Neural crest cell (in vitro differentiated cells): ENCODE measurements around the gene LTBP1. TPM values are rescaled to one million over a fixed set of nuclear protein-coding genes. Genes with fewer than 3 reads are reported as not detected.
A peak's percentile ranks its signal among the peaks of the same experiment; 100 is the strongest.

Experiments used
- DNase-seq: peaks from one replicate; pipeline ENCODE4 v3.0.0; 2021; ENCODE audit warnings: low read depth, mixed read lengths, low spot score
- H3K27ac Mint-ChIP-seq: one replicate; pipeline ENCODE4 v1.8.0; 2021; ENCODE audit warnings: mild to moderate bottlenecking, mixed read lengths; ENCODE audit not compliant: unreplicated experiment
- H3K27me3 Mint-ChIP-seq: 2 replicates; pipeline ENCODE4 v1.8.0; 2021; ENCODE audit warnings: low read depth, mild to moderate bottlenecking, mixed read lengths
- H3K36me3 Mint-ChIP-seq: 2 replicates; pipeline ENCODE4 v1.8.0; 2021; ENCODE audit warnings: low read depth, mild to moderate bottlenecking, mixed read lengths
- H3K4me1 Mint-ChIP-seq: 2 replicates; pipeline ENCODE4 v1.8.0; 2021; ENCODE audit warnings: mixed read lengths
- H3K4me3 Mint-ChIP-seq: one replicate; pipeline ENCODE4 v1.8.0; 2021; ENCODE audit warnings: mild to moderate bottlenecking, mixed read lengths
- H3K9me3 Mint-ChIP-seq: 2 replicates; pipeline ENCODE4 v1.8.0; 2021; ENCODE audit warnings: mixed read lengths
- total RNA-seq: library from RNA; stranded (reverse); gene quantifications from 2 replicates; pipeline ENCODE4 v1.2.1, GENCODE V29; 2021
- TF ChIP-seq, protein P1 (sequence below): fragments of 200-600 bp; sonication (generic); conservative IDR thresholded peaks from 2 replicates; pipeline ENCODE4 v1.5.0; 2021; ENCODE audit warnings: antibody characterized with exemption, mild to moderate bottlenecking

Gene LTBP1
- total RNA-seq, 1 donor from 2014 or later: 30.2 TPM

- no peaks in the 10 kb centered on the region for H3K36me3 Mint-ChIP-seq
- H3K9me3 Mint-ChIP-seq: no peaks in the 10 kb centered on the region
- no peak overlapping the region for H3K27ac Mint-ChIP-seq
- TF ChIP-seq, protein P1, sequence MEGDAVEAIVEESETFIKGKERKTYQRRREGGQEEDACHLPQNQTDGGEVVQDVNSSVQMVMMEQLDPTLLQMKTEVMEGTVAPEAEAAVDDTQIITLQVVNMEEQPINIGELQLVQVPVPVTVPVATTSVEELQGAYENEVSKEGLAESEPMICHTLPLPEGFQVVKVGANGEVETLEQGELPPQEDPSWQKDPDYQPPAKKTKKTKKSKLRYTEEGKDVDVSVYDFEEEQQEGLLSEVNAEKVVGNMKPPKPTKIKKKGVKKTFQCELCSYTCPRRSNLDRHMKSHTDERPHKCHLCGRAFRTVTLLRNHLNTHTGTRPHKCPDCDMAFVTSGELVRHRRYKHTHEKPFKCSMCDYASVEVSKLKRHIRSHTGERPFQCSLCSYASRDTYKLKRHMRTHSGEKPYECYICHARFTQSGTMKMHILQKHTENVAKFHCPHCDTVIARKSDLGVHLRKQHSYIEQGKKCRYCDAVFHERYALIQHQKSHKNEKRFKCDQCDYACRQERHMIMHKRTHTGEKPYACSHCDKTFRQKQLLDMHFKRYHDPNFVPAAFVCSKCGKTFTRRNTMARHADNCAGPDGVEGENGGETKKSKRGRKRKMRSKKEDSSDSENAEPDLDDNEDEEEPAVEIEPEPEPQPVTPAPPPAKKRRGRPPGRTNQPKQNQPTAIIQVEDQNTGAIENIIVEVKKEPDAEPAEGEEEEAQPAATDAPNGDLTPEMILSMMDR: no peak
- H3K4me3 Mint-ChIP-seq: no peak overlapping the region
- no peak for DNase-seq
- H3K27me3 Mint-ChIP-seq: no peaks in the 10 kb centered on the region
- peaks cover 7% of the 10 kb centered on the region for H3K4me1 Mint-ChIP-seq
Observed at GRCh38 chr2:33373986-33374385, 427.2 kb downstream of the LTBP1 start.

- no peaks in the 10 kb centered on the region for H3K36me3 Mint-ChIP-seq
- no peak for DNase-seq
- no peak overlapping the region for H3K4me3 Mint-ChIP-seq
- peaks cover 16% of the 10 kb centered on the region for H3K4me1 Mint-ChIP-seq
- no peaks in the 10 kb centered on the region for H3K9me3 Mint-ChIP-seq
- TF ChIP-seq, protein P1: no peak
- no peaks in the 10 kb centered on the region for H3K27me3 Mint-ChIP-seq
- no peak overlapping the region for H3K27ac Mint-ChIP-seq
Observed at GRCh38 chr2:33375054-33375453, 428.3 kb downstream of the LTBP1 start.

- Mint-ChIP-seq H3K9me3 (no peaks in the 10 kb centered on the region), H3K4me3 (no peak overlapping the region), H3K27me3 (no peaks in the 10 kb centered on the region), H3K36me3 (no peaks in the 10 kb centered on the region), H3K27ac (no peak overlapping the region), H3K4me1 (peaks cover 24% of the 10 kb centered on the region)
- no peak for DNase-seq
- TF ChIP-seq, protein P1: no peak
Observed at GRCh38 chr2:33377048-33377447, 430.3 kb downstream of the LTBP1 start.

DNA sequence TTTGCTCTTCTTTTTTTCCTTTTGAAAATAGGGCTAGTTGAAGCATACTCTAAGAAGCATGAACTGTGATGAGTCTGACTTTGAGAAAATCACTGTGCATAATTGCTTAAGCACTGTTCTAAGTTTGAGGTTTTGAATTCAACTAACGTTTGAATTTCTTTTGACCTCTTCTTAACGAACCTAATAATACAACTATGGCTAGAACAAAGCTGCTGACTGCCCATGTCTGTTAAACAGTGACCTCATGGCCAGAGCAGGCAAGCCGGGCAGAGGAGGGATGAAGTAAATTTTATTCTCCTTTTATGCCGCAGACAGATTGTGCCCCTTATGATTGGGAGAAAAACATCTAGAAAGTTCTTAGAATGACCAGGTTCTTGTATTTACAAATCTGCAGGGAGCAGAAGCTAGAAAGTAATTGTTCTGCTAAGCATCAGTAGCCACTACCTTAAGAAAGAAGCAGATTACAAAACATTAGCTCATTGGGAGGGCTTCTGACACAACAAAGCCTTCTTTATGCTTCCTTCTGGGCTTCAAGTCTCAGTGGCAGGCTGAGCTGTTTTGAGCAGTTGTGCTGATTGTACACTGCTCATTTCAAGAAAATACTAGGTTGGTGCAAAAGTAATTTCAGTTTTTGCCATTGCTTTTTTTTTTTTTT lies 431.9 kb downstream of the LTBP1 start:
- H3K36me3 Mint-ChIP-seq: no peaks in the 10 kb centered on the region
- H3K4me3 Mint-ChIP-seq: peak overlapping the region; percentile 36
- no peaks in the 10 kb centered on the region for H3K27me3 Mint-ChIP-seq
- H3K27ac Mint-ChIP-seq: peak overlapping the region; percentile 99
- TF ChIP-seq, protein P1: no peak
- H3K4me1 Mint-ChIP-seq: peaks cover 24% of the 10 kb centered on the region
- DNase-seq: peak; percentile 8
- no peaks in the 10 kb centered on the region for H3K9me3 Mint-ChIP-seq

- Mint-ChIP-seq H3K36me3 (no peaks in the 10 kb centered on the region), H3K4me1 (peaks cover 24% of the 10 kb centered on the region), H3K9me3 (no peaks in the 10 kb centered on the region), H3K27ac (no peak overlapping the region), H3K4me3 (no peak overlapping the region), H3K27me3 (no peaks in the 10 kb centered on the region)
- DNase-seq: no peak
- TF ChIP-seq, protein P1: peak; percentile 80
Observed at GRCh38 chr2:33380001-33380609, 433.4 kb downstream of the LTBP1 start.
